Vagina (tissue), 2 donors: Measurements from ENCODE around the gene AKAP5.

Source experiments
- POLR2A ChIP-seq, 2 donors: fragments of 450-650 bp; IDR thresholded peaks; one replicate each; pipeline ENCODE4 v1.6.1; 2017; ENCODE audit warnings: antibody characterized with exemption in 2 of 2, mild to moderate bottlenecking in 2 of 2, moderate library complexity in 2 of 2
- POLR2AphosphoS5 ChIP-seq, 2 donors: sonication (generic); formaldehyde crosslinking; IDR thresholded peaks; one replicate each; pipeline ENCODE4 v1.9.0; 2017; ENCODE audit warnings: antibody characterized with exemption in 2 of 2, mild to moderate bottlenecking in 2 of 2, low read depth in 1 of 2; ENCODE audit not compliant: insufficient read depth in 1 of 2
- TF ChIP-seq, protein P1 (sequence below), 3 experiments: fragments of 450-650 bp in 2 of 3; fragments of 200-600 bp in 1 of 3; sonication (generic) in 1 of 3; IDR thresholded peaks; one replicate each; pipeline ENCODE4 v1.5.1; 2017 to 2019; ENCODE audit warnings: antibody characterized with exemption in 3 of 3, mild to moderate bottlenecking in 2 of 3, moderate library complexity in 2 of 3

DNA sequence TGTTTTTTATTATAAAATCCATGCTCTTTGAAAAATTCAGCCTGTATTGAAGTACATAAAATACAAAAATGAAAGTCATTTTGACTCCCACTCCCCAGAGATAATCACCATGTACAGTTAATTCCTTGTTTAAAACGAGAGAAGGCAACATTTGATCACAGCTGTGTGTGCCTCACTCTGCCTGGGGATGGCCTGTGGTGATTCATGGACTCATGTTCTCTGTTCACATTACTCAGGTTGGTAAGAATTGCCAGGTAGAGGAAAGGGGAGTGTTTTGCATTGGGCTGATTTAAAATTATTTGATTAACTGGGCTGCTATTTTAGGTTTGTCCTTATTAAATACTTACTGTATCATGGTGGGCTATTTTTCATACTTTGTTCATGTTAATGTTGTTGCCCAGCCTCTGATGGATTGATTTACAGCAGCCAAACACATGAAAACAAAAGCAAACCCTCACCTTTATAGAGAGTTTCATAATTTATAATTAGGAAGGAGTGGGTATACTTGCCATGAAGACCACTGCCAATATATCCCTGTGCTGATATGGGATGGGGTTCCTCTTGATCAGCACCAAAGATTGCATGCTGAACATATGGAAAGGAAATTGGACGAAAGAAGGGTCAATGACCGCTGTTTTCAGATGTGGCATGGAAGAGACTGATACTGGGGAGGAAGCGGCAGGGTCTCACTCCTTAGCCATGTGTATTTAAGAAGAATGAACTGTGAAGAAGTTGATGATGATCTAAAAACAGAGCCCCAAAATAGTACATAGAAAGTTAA, 42.3 kb downstream of the AKAP5 start:
- TF ChIP-seq, protein P1, sequence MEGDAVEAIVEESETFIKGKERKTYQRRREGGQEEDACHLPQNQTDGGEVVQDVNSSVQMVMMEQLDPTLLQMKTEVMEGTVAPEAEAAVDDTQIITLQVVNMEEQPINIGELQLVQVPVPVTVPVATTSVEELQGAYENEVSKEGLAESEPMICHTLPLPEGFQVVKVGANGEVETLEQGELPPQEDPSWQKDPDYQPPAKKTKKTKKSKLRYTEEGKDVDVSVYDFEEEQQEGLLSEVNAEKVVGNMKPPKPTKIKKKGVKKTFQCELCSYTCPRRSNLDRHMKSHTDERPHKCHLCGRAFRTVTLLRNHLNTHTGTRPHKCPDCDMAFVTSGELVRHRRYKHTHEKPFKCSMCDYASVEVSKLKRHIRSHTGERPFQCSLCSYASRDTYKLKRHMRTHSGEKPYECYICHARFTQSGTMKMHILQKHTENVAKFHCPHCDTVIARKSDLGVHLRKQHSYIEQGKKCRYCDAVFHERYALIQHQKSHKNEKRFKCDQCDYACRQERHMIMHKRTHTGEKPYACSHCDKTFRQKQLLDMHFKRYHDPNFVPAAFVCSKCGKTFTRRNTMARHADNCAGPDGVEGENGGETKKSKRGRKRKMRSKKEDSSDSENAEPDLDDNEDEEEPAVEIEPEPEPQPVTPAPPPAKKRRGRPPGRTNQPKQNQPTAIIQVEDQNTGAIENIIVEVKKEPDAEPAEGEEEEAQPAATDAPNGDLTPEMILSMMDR (IDR thresholded peaks at IDR 0.05), result no peak
- TF ChIP-seq POLR2A (IDR thresholded peaks at IDR 0.05), result no peak
- TF ChIP-seq POLR2AphosphoS5 (IDR thresholded peaks at IDR 0.05; ENCODE audit: insufficient read depth in 1 of 2, low read depth in 1 of 2), result peak in 1 of 2 donors; percentile 33
